HUES48 (cell line): Measurements from ENCODE around the gene FAH.

ENCODE experiments used
- H3K27ac ChIP-seq: one replicate; pipeline ENCODE4 v1.7.0; 2013; ENCODE audit warnings: low read depth, low read length, inconsistent platforms
- H3K27me3 ChIP-seq: 2 replicates; pipeline ENCODE4 v1.6.1; 2013; ENCODE audit warnings: mild to moderate bottlenecking, low read length; ENCODE audit not compliant: control insufficient read depth, insufficient read depth
- H3K36me3 ChIP-seq: 2 replicates; pipeline ENCODE4 v1.6.1; 2013; ENCODE audit warnings: low read length; ENCODE audit not compliant: control insufficient read depth, insufficient read depth
- H3K4me1 ChIP-seq: 2 replicates; pipeline ENCODE4 v1.6.1; 2013; ENCODE audit warnings: mild to moderate bottlenecking, low read length; ENCODE audit not compliant: control insufficient read depth, insufficient read depth
- H3K4me3 ChIP-seq: 2 replicates; pipeline ENCODE4 v1.5.1; 2013; ENCODE audit warnings: mild to moderate bottlenecking, low read depth, low read length
- H3K9ac ChIP-seq: 2 replicates; pipeline ENCODE4 v1.6.1; 2013; ENCODE audit warnings: mild to moderate bottlenecking, low read depth, low read length, moderate library complexity
- H3K9me3 ChIP-seq: 2 replicates; pipeline ENCODE4 v1.6.1; 2013; ENCODE audit warnings: low read length; ENCODE audit not compliant: control insufficient read depth, insufficient read depth

The FAH gene

GRCh38 chr15:80210611-80211573, 58.1 kb downstream of the FAH start:
- H3K27me3 ChIP-seq: no peaks in the 10 kb centered on the region
- H3K27ac ChIP-seq: no peak overlapping the region
- peaks cover 9% of the 10 kb centered on the region for H3K4me1 ChIP-seq
- no peaks in the 10 kb centered on the region for H3K36me3 ChIP-seq
- H3K9ac ChIP-seq: no peak overlapping the region
- no peak overlapping the region for H3K4me3 ChIP-seq
- H3K9me3 ChIP-seq: no peaks in the 10 kb centered on the region

- Histone ChIP-seq H3K9ac (no peak overlapping the region), H3K9me3 (no peaks in the 10 kb centered on the region), H3K27ac (no peak overlapping the region), H3K36me3 (no peaks in the 10 kb centered on the region), H3K4me1 (peaks cover 6% of the 10 kb centered on the region), H3K27me3 (no peaks in the 10 kb centered on the region), H3K4me3 (no peak overlapping the region)
These were observed 59.2 kb downstream of the FAH start for GRCh38 chr15:80211976-80212375.

DNA sequence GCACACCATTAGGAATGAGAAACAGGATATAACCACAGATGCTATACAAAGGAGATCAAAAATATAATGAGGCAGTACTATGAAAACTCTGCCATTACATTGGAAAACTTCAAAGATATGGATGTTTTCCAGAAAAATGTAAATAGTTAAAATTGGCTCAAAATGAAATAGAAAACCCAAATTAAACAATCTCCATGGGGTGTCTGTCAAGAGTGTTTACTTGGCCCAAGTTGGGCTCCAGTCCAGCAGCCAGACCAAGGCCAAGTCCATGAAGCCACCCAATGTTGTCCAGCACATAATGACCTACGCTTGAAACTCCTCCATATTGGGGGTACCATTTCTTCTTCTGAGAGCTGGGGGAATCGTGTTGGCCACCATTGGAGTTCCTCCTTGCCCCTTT, 62.1 kb downstream of the FAH start:
- no peak overlapping the region for H3K27ac ChIP-seq
- H3K4me1 ChIP-seq: no peaks in the 10 kb centered on the region
- no peak overlapping the region for H3K4me3 ChIP-seq
- no peak overlapping the region for H3K9ac ChIP-seq
- no peaks in the 10 kb centered on the region for H3K27me3 ChIP-seq
- H3K36me3 ChIP-seq: no peaks in the 10 kb centered on the region
- H3K9me3 ChIP-seq: no peaks in the 10 kb centered on the region

- no peaks in the 10 kb centered on the region for H3K9me3 ChIP-seq
- no peaks in the 10 kb centered on the region for H3K27me3 ChIP-seq
- no peaks in the 10 kb centered on the region for H3K36me3 ChIP-seq
- H3K9ac ChIP-seq: no peak overlapping the region
- no peak overlapping the region for H3K27ac ChIP-seq
- H3K4me1 ChIP-seq: no peaks in the 10 kb centered on the region
- H3K4me3 ChIP-seq: no peak overlapping the region
These were observed 63.3 kb downstream of the FAH start for GRCh38 chr15:80216141-80216540.

DNA sequence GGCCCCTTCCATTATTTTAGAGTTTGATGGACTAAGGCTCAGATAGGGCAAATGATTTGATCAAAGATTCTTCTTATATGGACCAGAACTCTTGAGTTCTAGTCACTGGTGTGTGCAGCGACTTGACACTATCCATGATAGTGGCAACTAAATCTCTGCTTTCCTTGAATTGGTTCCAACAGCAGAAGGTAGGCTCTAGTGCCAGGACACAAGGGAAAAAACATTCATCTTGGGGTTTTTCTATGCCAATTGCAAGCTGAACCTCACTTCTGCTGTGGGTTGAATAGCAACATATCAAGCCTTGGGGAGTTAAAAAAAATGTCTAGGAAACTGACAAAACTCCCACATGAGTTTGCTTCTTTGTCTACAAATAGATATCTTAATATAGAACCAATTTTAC, 64.1 kb downstream of the FAH start:
- no peak overlapping the region for H3K27ac ChIP-seq
- no peak overlapping the region for H3K4me3 ChIP-seq
- no peaks in the 10 kb centered on the region for H3K27me3 ChIP-seq
- H3K9me3 ChIP-seq: no peaks in the 10 kb centered on the region
- no peak overlapping the region for H3K9ac ChIP-seq
- H3K36me3 ChIP-seq: no peaks in the 10 kb centered on the region
- no peaks in the 10 kb centered on the region for H3K4me1 ChIP-seq

GRCh38 chr15:80217327-80217900, 64.6 kb downstream of the FAH start:
- Histone ChIP-seq H3K4me3 (no peak overlapping the region), H3K36me3 (no peaks in the 10 kb centered on the region), H3K9me3 (no peaks in the 10 kb centered on the region), H3K27me3 (no peaks in the 10 kb centered on the region), H3K9ac (no peak overlapping the region), H3K27ac (no peak overlapping the region), H3K4me1 (no peaks in the 10 kb centered on the region)

GRCh38 chr15:80219955-80220354, 67.2 kb downstream of the FAH start:
- Histone ChIP-seq H3K9me3 (no peaks in the 10 kb centered on the region), H3K36me3 (no peaks in the 10 kb centered on the region), H3K27me3 (no peaks in the 10 kb centered on the region), H3K4me3 (no peak overlapping the region), H3K27ac (no peak overlapping the region), H3K9ac (no peak overlapping the region), H3K4me1 (no peaks in the 10 kb centered on the region)

DNA sequence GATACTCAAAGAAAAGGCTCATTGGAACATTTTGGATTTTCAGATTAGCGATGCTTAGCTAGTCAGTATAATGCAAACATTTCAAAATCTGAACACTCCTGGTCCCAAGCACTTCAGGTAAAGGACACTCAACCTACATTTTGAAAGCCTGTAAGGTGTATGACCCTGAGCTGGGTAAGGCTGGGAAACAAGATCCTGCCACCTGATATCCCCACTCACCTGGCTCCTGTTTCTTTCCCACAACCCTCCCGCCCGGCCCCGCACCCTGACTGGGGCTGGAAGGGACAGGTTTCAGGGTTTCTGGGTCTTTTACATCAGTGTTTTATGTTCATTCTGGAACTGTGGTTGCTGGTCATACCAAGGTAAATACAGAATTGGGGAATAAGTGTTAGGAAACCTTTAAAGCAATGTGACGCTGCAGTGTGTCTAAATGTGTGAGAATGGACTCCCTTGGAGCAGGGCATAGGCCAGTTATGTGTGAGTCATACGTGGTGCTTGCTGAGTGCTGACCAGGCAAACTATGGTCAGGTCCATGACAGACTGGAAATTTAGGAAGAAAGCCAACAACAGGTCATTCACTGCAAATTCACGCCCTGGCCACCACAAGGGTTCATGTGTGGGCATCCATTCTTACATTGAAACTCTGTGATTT, 76.3 kb downstream of the FAH start:
- Histone ChIP-seq H3K36me3 (no peaks in the 10 kb centered on the region), H3K9me3 (no peaks in the 10 kb centered on the region), H3K27ac (no peak overlapping the region), H3K27me3 (no peaks in the 10 kb centered on the region), H3K4me1 (no peaks in the 10 kb centered on the region), H3K4me3 (no peak overlapping the region), H3K9ac (no peak overlapping the region)

GRCh38 chr15:80231371-80231770, 78.6 kb downstream of the FAH start:
- no peak overlapping the region for H3K27ac ChIP-seq
- no peaks in the 10 kb centered on the region for H3K27me3 ChIP-seq

GRCh38 chr15:80233581-80233980, 80.8 kb downstream of the FAH start:
- Histone ChIP-seq H3K27me3 (no peaks in the 10 kb centered on the region), H3K4me1 (no peaks in the 10 kb centered on the region), H3K27ac (no peak overlapping the region), H3K9ac (no peak overlapping the region), H3K36me3 (no peaks in the 10 kb centered on the region), H3K4me3 (no peak overlapping the region), H3K9me3 (no peaks in the 10 kb centered on the region)

More at GRCh38 chr15:80231371-80231770, 78.6 kb downstream of the FAH start:
- Histone ChIP-seq H3K9me3 (no peaks in the 10 kb centered on the region), H3K36me3 (no peaks in the 10 kb centered on the region), H3K4me1 (no peaks in the 10 kb centered on the region), H3K9ac (no peak overlapping the region), H3K4me3 (no peak overlapping the region)

- no peak overlapping the region for H3K4me3 ChIP-seq
- H3K36me3 ChIP-seq: no peaks in the 10 kb centered on the region
- no peak overlapping the region for H3K27ac ChIP-seq
- H3K4me1 ChIP-seq: no peaks in the 10 kb centered on the region
- H3K9me3 ChIP-seq: no peaks in the 10 kb centered on the region
- no peaks in the 10 kb centered on the region for H3K27me3 ChIP-seq
- H3K9ac ChIP-seq: no peak overlapping the region
These were observed 82.1 kb downstream of the FAH start for GRCh38 chr15:80234883-80235282.
